Frontal cortex (tissue), 4 donors: Measurements from ENCODE around the gene UVSSA. TPM values are rescaled to one million over a fixed set of nuclear protein-coding genes. Genes with fewer than 3 reads are reported as not detected.

Source experiments
- DNase-seq, 2 donors: peaks; one replicate each; pipeline ENCODE4 v3.0.0; 2012; ENCODE audit warnings: low spot score in 2 of 2
- FAIRE-seq: peaks from 2 replicates; lab custom pipeline; 2012; peaks lifted over from hg19 to GRCh38; lab: Jason Lieb, UNC
- total RNA-seq: library from RNA; depleted of rRNA; stranded (reverse); fragments of >200 nt; gene quantifications from one replicate; pipeline ENCODE4 v1.2.3, GENCODE V29; 2014
- donor health status: control.
- donor health status: control.
- donor health status: control.

Gene UVSSA
- total RNA-seq, 1 donor from 2014 or later, result 5.3 TPM

- no peak for DNase-seq
- FAIRE-seq, result no peak
Measured at GRCh38 chr4:1359976-1360375, 13.0 kb downstream of the UVSSA start.

DNA sequence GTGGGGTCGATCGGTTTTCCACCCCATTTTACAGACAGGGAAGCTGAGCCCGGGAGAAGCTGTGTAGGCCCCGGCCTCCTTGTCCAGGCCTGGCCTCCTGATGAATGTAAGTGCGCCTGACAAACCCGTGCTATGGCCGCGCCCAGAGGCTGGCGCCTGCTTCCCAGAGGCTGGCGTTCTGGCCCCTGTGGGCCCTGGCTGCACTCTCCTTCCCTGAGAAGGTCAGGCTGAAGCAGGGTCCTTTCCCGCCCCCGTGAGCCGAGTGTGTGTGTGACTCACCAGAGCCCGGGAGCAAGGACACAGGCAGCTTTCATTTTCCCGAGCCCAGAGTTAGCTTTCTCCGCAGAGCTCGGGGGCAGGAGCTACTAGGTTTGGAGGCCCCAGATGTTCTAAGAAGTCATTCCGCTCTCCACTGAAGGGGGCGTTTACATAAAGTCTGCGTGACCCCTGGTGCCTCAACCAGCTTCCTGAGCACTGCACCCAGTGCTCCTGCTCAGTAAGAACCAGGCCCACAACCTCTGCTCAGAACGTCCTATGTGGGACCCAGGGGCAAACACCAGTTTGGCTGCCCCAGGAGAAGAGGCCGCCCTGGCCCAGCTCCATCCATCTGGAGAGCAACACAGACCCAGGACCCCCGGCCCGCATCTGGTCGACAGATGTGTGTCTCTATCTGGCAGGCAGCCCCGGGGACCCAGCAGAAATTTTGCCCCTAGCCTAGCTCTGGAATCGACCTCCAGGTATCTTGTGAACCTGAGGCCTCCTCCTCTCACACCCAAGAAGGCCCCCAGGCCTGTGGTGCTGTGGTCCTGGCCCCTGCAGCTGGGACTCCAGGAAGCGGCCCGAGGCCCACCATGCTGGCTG is 13.6 kb downstream of the UVSSA start:
- FAIRE-seq, result no peak

GRCh38 chr4:1361431-1361830 is 14.4 kb downstream of the UVSSA start:
- FAIRE-seq, result no peak
- DNase-seq, result no peak

More for the DNA sequence above, 13.6 kb downstream of the UVSSA start:
- no peak for DNase-seq

GRCh38 chr4:1362046-1362445 is 15.0 kb downstream of the UVSSA start:
- no peak for FAIRE-seq
- DNase-seq, result no peak

GRCh38 chr4:1362521-1362920 is 15.5 kb downstream of the UVSSA start:
- DNase-seq (no peak), FAIRE-seq (no peak)

DNA sequence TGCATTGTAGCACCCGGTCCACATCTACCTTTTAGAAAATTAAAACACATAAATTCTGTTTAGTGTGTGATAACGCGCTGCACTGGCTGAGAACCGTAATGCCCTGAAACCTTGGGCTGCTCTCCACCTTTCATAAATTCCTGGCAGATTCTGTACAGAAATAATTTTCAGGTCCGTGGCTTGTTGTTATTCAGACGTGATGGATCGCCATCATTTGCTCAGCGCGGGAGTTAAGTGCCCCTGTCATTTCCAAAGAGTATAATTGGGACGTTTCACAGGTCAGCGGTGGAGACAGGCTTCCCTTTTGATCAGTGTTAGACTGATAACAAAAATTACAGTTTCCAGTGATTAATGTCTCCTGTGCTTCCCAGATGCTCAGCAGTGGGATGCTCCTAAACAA is 16.5 kb downstream of the UVSSA start:
- FAIRE-seq (no peak), DNase-seq (no peak)

- FAIRE-seq (no peak), DNase-seq (no peak)
Measured at GRCh38 chr4:1364217-1364616, 17.2 kb downstream of the UVSSA start.

DNA sequence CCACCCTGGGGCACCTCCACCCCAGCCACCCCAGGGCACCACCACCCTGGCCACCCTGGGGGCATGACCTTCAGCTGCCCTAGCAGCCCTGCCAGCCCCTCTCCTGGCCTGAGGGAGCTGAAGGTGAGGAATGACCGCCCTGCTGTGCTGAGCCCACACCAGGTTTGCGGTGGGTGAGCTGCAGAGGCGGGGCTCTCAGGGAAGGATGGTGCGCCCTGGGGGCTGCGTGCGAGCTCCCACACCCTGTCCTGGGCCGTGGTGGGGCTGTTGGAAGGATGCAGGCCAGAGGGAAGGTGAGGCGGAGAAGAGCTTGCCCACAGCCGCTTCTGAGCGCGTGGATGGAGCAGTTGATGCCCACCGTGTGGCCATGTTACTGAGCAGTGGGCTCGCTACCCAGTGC is 17.7 kb downstream of the UVSSA start:
- FAIRE-seq (no peak), DNase-seq (no peak)

DNA sequence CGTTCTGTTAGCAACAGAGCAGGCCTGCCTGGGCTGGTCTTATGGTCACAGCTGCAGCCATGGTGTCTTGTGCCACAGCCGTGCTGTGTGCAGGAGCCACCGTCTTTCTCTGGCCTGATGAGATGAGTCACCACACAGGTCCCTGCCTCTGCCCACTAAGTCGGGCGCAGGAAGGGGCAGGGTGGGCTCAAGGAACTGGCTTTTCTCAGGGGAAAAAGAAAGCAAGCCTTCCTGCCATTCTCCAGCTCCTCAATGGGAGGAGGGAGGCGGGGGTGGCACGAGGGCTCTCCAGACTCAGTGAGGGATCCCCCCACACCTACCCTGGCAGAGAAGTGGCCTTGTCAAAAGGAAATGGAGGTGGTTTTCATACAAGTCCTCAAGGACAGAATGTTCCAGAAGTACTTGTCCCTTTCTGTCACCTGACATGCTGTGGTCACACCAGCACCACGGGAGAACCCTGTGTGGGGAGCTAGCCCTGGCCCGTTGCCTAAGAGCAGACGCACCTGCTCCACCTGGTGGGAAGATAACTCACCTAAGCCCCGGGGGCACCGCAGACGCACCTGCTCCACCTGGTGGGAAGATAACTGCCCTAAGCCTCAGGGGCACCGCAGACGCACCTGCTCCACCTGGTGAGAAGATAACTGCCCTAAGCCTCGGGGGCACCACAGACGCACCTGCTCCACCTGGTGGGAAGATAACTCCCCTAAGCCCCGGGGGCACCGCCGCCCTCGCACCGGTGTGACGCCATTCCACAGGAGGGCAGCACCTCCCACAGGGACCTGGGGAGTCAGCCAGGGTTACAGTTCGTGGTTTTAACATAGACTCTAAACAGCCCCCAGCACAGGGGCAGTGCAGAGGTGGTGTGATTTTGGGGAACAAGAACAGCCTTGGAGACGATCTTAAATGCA is 18.5 kb downstream of the UVSSA start:
- no peak for DNase-seq

DNA sequence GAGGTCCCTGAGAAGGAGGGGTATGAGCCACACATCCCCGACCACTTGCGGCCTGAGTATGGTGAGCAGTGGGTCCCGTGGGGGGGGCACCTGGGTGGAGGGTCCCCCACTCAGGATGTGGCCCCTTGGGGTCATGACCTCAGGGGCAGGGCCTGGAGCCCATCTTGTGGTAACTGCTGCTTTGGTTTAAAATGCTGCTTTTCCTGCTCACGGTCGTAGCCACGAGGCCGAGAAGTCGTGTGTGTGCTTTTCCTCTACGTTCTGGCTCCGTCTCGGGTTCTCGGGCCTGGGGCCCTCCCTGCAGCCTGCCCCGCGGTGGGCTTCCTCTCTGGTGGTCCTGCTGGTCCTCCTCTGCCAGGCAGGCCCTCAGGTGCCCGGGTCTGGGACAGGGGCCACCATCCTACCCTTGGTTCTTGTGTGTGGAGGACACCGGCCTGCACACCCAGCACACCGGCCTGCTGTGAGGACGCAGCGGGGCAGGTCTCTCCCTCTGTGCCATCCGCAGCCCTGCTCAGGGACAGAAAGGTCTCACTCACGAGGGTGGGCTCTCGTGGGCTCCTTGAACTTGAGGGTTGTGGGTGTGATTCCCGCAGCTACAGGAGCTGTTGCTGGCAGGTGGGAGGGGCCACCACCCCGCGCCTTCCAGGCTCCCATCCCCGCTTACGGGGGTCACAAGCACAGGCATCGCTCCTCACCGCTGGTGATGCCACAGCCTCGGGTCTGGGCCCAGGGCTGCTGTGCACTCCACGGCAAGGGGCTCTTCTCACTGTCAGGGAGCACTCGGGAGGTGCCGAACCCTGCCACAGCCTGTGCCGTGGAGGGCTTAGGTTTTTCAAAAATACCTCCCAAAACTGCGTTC is 19.6 kb downstream of the UVSSA start:
- FAIRE-seq, result no peak

More for the DNA sequence above, 18.5 kb downstream of the UVSSA start:
- FAIRE-seq, result no peak

DNA sequence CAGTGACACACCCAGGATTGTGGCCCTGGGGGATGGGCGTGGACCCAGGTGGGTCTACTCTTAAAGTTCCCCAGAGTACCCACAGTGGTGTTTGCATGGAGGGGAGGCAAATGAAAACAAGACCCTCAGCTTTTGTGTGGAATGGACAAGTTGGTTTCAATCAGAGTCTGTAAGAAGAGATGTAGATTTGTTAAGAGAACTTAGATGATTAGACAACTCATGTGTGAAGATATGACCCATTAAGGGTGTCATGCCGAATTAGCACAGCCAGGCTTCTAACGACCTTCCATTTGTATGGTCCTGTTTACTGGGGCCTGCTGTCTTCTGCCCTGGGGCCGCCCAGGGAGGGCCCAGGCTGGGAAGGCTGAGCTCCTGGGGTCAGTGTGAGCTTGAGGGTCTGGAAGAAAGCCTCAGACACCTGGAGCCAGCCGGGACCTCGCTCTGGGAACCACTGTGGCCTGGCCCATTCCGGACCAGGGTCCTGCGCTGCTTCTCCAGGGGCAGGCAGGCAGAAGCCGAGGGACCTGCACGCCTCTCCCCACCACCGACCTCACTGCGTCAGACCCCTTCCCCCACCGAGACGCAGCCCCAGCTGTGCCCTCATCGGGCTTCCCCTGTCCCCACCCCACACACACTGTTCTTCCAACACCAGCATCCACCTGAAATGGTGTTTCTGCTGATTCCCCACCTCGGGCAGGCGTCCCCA is 20.4 kb downstream of the UVSSA start:
- FAIRE-seq (no peak), DNase-seq (no peak)

More for the DNA sequence above, 19.6 kb downstream of the UVSSA start:
- DNase-seq, result no peak

DNA sequence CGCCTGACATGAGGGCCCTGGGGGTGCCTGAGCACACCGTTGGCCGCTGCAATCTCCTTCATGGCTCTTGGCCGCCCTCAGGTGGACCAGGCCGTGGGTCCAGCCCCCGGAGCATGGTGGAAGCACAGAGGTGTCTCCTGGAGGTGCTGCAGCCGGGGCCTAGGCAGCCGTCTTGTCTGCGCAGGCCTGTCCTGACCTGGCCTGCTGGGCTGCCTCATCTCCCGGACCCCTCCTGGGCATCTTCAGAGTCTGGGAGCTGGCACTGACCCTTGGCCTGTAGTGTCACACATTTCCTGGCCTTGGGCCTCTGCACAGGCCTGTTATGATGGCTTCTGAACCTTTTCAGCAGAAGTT is 20.9 kb downstream of the UVSSA start:
- DNase-seq (no peak), FAIRE-seq (no peak)

DNA sequence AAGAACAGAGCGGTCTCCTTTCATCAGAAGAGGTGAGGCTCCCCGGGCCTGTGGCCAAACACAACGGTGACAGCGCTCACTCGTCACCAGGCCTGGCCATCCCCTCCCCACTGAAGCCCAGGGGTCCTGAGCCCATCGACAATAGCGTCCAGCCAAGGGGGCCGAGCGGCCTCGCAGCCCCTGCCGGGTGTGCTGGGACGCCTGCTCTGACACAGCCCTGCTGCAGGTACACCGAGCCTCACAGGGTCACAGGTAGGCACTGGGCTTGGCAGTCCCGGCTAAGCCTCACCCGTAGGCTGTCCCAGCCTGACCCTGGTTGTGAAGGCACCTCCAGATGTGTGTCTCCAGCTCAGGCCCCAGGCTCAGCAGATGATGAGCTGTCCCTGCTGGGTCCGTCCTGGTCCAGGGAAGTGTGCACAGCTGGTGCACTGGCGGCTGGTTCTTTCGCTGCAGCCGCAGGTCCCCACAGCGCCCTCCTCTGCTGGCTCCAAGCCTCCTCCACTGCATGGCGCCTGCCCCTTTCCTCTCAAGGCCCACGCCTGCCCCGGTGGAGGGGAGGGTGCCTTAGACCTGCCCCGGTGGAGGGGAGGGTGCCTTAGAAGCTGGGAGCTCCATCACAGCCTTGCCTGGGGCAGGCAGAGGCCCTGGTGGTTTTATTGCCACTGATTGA is 21.5 kb downstream of the UVSSA start:
- DNase-seq (no peak), FAIRE-seq (no peak)

- FAIRE-seq (no peak), DNase-seq (no peak)
Measured at GRCh38 chr4:1369091-1369450, 22.1 kb downstream of the UVSSA start.

- FAIRE-seq (no peak), DNase-seq (no peak)
Measured at GRCh38 chr4:1369479-1370079, 22.6 kb downstream of the UVSSA start.

DNA sequence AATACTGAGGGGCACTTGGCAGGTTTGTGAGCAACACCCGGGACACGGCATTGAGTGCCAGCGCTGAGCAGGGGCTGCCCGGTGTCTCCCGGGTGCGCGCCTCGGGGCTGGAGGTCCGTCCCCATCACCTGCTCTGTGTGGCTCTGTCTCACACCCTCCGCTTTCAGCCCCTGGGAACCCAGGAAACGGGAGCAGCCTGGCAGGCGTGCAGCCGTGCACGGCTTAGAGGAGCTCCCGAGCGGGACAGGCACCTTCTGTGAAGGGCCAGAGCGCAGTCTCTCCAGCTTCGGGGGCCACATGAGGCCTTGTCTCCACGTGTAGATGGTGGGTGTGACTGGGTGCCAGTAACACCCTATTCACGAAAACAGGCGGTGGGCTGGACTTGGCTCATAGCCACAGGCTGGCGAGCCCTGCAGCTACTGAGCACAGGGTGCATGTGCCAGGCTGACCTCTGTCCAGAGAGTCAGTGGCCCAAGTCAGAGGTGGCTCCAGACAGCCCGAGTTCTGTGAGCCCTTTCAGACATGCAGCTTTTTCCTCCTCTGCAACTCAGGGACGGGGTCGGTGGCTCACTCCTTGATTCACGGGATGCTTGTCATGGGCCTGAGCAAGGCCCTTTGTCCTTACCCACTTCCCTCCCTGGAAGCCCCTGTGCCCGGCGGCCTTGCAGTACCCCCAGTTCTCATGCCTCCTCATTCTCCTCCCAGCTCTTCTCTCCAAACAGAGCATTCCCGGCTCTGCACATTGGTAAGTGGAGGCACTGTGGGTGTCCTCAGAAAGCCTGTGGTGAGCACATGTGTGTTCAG is 23.5 kb downstream of the UVSSA start:
- DNase-seq, result no peak
- FAIRE-seq, result no peak

- FAIRE-seq (no peak), DNase-seq (no peak)
Measured at GRCh38 chr4:1371176-1372165, 24.5 kb downstream of the UVSSA start.
